AG08395 (cell line): ENCODE measurements around the gene NYNRIN.

Source experiments
- DNase-seq: peaks from one replicate; pipeline ENCODE4 v3.0.0; 2012; ENCODE audit warnings: mixed read lengths, low spot score

NYNRIN gene

DNA sequence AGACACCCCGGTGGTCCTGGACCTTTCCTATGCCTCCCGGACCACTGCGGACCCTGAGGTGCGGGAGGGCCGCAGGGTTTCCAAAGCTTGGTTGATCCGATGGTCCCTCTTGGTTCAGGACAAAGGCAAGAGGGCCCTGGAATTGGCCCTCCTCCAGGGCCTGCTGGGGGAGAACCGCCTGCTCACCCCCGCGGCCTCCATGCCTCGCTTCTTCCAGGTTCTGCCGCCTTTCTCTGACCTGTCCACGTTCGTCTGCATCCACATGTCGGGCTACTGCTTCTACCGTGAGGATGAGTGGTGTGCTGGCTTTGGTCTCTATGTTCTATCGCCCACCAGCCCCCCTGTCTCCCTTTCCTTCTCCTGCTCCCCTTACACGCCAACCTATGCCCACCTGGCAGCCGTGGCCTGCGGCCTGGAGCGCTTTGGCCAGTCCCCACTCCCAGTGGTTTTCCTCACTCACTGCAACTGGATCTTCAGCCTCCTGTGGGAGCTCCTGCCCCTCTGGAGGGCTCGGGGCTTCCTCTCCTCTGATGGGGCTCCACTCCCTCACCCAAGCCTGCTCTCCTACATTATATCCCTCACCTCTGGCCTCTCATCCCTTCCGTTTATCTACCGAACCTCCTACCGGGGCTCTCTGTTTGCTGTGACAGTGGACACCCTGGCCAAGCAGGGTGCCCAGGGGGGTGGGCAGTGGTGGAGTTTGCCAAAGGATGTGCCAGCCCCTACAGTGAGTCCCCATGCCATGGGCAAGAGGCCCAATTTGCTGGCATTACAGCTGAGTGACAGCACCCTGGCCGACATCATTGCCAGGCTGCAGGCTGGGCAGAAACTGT is 16.8 kb downstream of the NYNRIN start:
- no peak for DNase-seq

DNA sequence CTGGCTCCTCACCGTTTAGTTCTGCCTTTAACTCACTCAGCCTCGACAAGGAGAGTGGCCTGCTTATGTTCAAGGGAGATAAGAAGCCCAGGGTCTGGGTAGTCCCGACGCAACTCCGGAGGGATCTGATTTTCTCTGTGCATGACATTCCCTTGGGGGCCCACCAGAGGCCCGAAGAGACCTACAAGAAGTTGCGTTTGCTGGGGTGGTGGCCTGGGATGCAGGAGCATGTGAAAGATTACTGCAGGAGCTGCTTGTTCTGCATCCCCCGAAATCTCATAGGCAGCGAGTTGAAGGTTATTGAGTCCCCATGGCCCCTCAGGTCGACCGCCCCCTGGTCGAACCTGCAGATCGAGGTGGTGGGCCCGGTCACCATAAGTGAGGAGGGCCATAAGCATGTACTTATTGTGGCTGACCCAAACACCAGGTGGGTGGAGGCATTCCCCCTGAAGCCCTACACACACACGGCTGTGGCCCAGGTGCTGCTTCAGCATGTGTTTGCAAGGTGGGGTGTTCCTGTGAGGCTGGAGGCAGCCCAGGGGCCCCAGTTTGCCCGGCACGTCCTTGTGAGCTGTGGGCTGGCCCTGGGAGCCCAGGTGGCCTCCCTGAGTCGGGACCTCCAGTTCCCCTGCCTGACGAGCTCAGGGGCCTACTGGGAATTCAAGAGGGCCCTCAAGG is 17.6 kb downstream of the NYNRIN start:
- DNase-seq, result no peak

GRCh38 chr14:24416932-24417619 is 18.3 kb downstream of the NYNRIN start:
- DNase-seq, result no peak

DNA sequence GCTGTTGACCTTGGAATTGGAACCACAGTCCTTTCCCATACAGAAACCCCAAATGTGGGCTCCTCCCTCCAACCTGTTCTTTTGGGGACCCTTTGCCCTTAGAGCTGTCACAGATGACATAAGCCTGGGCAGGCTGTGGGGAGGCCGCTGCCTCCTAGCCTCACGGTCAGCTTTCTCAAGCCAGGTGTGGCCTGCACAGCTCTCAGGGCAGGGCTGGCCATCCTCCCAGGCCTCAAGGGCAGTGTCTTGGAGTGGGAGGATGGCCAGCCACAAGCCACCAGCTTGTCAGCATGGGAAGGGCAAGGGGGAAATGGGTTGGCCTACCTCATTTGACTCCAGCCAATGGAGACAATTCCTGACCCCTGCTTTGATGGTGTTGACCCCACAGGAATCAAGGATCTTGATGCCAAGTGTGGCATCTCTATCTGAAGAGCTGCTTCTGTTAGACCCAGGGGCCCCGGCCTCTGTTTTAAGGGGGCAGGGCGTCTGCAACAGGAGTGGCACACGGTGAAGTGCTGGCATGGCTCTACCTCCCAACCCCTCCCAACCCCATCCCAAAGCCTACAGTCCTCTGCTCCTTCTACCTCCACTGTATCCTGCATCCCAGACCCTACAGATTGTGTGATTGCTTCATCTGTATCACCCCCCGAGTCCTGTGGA is 19.2 kb downstream of the NYNRIN start:
- DNase-seq, result no peak

GRCh38 chr14:24418492-24418873 is 19.7 kb downstream of the NYNRIN start:
- no peak for DNase-seq

- DNase-seq, result no peak
These were observed 23.5 kb downstream of the NYNRIN start for GRCh38 chr14:24422261-24422660.

DNA sequence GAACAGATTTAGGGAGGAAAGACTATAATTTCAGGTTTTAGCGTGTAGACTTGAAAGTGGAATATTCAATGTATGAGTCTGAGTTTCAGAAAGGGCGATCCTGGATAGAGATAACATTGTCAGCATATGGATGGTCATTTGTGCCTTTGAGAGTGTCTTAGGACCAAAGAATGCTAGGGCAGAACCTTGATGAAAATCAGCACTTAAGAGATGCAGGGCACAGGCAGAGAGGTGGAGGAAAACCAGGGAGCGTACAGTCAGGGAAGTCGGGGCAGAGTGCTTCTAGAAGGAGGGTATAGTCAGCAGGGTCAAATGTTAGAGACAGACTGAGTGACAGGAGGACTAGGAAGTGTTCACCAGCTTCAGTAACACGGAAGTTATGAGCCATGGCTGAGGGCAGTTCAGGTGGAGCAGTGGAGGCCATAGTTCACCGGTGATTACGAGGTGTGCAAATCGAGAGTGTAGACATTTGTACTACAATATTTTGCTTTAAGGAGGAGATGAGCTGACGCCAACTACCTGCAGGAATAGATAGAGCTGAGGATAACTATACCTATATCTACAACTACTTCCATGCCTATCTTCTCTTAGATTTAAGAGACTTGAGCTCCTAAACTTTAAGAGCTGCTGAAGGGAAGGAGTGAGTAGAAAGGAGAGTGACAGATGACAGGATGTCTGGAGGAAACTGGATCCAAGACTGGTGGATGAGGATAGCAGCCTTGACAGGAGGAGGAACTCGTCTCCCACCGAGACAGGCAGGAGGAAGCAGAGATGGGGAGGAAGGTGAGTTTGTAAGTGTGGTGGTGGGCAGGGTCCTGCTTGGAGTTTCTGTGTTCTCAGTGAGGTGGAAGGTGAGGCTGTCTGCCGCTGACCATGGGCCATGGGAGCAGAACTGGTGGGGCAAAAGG is 24.1 kb downstream of the NYNRIN start:
- DNase-seq, result no peak

- DNase-seq, result peak; percentile 69
These were observed 26.9 kb downstream of the NYNRIN start for GRCh38 chr14:24425704-24426103.

GRCh38 chr14:24426150-24426911 is 27.5 kb downstream of the NYNRIN start:
- DNase-seq, result no peak

GRCh38 chr14:24426912-24427536 is 28.2 kb downstream of the NYNRIN start:
- no peak for DNase-seq

GRCh38 chr14:24427537-24428508 is 29.0 kb downstream of the NYNRIN start:
- DNase-seq, result no peak

DNA sequence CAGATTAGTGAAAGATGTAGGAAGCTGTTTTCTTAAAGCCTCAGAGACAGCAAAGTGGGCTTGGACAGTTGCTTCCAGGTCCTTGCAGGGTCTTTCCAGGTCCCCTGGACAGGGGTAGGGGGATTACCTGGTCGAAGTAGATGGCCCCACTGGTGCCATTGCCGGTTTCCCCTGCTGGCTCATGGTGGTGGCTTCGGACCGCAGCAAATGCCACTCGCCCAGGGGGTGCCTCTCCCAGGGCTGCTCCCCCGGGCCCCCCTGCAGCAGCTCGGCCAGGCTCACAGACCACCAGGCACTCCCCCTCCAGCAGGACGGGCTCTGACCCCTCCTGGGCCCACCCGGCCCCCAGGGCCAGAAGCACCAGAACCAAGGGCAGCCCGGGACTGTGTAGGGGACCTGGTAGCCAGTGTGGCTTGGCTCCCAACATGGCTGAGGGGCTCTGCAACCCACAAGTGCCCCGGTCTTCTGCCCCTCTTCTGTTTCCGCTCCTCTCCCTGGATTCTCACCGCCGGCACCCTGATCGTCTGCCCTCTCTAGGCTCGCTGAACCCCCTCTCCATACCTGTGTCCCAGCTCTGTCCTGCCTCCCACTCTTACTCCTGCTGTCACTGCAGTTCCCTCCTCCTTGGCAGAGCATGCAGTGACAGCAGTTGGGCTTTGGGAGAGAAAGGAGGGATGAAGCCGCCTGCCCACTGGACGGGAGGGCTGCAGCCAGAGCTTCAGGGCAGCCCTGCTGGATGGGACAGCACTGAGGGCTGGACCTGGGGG is 30.0 kb downstream of the NYNRIN start:
- no peak for DNase-seq

DNA sequence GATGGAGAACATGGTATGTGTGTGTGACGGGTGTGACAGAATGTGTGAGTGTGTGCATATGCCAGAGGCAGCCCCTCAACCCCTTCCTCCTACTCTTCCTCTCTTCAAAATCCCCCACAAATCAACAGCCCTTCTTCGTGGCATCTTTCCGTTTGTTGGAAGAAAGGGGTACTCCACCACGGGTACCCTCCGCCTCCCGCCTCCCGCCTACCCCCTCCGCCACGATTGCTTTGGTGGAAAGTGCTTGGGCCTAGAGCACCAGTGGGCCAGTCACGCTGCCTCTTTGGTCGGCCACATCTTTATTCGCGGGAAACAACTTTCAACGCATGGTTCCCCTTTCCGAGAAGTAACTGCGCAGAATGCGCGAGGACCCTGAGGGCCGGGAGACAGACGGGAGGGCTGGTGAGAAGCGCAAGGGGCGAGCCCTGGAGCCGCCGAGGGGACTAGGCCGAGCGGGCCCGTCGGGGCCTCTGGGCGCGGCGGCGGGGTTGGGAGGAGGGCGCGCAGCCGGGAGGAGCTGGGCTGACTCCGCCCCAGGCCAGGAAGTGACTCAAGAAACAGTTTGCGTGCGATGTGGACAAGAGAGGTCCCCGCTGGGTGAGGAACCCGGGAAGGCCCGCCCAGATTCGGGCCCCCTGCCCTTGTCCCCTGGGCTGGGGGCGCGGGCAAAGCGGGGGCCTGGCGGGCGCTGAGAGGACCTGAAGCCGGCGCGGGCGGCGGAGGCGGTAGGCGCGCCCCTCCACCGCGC is 30.8 kb downstream of the NYNRIN start, which contains the start of the genes CBLN3 and KHNYN:
TSS of gene CBLN3 (minus strand) at position 274 of the 748 bp plus-strand sequence. CDS start 614 bp downstream, outside the sequence.
TSS of gene KHNYN (plus strand) at position 560 of the 748 bp plus-strand sequence. CDS start 777 bp downstream, outside the sequence.
- DNase-seq, result peak; percentile 95

DNA sequence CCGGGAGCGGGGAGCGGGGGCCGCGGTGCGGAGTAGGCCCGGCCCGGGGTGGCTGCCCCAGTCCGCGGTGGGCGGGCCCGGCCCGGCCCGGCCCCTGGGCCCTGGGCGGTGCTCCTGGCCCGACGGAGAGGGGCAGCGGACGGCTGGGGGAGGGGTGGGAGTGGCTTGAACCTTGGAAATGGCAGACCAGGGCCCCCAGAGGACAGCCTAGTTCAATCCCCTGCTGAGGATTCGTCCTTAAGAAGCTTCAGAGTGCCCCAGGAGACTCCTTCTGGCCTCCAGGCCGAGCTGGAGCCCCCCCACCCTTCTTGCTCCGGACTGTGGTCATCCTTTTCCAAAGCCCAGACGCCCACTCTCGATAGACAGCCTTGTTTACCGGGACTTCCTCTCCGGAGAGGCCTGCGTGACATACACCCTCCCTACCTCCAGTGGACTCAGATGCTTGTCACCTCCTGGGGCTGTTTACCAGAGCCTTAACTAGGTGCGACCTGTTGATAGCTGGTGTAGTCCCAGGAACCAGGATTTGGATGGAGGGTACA is 31.4 kb downstream of the NYNRIN start:
- peak; percentile 93 for DNase-seq

GRCh38 chr14:24430682-24431568 is 32.1 kb downstream of the NYNRIN start:
- peak; percentile 45 for DNase-seq
